ENCODE data around the gene CMTR2.

The CMTR2 gene

GRCh38 chr16:71273384-71273783 is 15.8 kb downstream of the CMTR2 start:
- no peak for DNase-seq (ENCODE audit: low read depth)

DNA sequence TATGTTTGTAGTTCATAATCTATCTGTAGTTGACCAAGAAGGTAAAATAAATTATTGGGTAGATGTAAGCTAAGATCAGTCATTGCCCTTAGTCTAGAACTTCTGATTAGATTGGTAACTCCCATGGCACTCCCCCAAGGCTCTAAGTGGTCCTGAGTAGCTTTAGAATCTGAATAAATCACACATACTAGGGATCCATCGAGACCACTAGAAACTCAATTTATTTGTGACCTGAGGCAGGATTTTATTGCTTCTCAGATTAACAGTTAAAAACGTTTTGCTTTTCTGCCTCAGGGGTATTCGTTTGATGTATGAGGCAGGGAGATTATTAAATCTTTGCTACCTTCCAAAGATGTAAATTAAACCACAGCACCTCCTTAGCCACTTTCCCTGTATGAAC is 24.9 kb downstream of the CMTR2 start:
- DNase-seq (ENCODE audit: low read depth): no peak

DNA sequence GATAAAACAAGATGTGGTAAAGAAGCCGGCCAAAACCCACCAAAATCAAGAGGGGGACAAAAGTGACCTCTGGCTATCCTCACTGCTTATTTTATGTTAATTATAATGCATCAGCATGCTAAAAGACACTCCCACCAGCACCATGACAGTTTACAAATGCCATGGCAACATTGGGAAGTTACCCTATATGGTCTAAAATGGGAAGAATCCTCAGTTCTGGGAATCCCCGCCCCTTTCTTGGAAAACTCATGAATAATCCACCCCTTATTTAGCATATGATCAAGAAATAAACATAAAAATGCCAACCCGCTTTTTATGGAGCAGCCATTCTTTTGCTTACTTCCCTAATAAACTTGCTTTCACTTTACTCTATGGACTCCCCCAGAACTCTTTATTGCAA is 25.6 kb downstream of the CMTR2 start:
- DNase-seq (ENCODE audit: low read depth): no peak

DNA sequence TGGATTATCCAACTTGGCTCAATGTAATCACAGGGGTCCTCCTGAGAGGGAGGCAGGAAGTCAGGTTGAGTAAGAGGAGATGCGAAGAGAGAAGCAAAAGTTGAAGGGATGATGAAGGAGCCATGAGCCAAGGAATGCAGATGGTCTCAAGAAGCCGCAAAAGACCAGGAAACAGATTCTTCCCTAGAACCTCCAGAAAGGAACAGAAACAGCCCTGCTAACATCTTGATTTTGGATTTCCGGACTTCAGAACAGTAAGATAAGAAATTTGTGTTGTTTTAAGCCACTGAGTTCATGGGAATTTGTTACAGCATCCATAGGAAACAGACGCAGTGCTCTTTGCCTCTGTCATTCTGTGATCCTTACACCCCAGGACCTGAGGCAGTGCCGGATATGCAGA is 26.8 kb downstream of the CMTR2 start:
- no peak for DNase-seq (ENCODE audit: low read depth)

DNA sequence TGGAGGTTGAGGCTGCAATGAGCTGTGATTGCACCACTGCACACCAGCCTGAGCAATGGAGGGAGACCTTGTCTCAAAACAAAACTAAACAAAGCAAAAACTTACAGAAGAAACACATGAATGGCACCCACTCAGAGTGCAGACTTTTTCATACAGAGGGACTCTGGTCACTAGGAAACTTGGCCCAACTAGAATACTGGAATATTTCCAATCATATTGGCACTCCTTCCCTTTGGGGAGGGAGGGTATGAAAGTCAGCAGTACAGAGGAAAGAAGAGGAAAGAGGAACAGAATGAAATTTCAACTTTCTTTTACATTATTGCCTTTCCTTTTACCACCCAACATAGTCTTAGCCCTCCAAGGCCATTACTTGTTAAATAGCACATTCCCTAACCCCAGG is 28.2 kb downstream of the CMTR2 start:
- no peak for DNase-seq (ENCODE audit: low read depth)

DNA sequence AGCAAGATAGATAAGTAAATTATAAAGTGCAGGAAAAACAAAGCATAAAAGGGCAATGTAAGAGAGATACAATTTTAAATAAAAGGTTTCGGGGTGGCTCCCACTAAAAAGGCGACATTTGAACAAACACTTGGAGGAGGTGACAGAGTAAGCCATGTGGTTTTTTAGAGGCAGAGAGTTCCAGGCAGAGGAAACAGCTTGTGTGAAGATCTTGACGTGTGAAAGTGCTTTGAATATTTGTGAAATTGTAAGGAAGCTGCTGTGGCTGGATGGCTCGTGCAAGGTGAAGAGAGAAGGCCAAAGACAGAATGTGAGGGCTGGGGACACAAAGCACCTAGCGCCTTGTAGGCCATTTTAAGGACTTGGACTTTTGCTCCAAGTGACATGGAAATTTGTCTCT is 30.1 kb downstream of the CMTR2 start:
- no peak for DNase-seq (ENCODE audit: low read depth)

DNA sequence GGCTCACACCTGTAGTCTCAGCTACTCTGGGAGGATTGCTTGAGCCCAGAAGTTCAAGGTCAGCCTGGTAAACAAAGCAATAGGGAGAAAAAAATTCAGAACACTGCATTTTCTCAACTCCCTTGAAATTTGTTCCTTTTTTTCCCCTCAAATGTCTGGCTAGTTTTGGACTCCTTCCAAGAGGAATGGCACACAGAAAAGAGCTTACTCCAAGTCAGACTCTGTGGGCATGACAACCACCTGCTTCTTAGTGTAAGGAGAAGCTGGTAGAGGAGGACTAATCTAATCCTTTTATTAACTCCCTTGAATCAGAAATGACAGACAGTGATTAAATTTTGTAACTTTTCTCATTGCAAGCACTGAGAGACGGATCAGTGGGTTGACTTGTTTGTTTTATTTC is 30.8 kb downstream of the CMTR2 start:
- no peak for DNase-seq (ENCODE audit: low read depth)

DNA sequence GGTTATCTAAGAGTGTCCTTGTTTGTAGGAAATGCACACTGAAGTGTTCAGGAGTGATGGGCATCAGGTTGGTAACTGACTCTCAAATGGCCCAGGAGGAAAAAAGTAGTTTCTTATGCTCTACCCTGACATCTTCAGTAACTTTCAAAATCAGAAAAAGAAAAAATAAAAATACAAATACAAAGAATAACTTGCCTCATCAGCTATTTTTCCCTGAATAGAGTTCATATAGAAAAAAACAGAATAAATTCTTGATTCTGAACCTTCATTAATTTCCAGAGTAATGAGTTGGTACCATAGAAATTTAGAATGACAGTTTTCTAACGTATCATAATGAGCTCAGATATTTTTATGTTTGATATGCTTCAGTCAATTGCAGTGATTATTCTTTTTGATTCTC is 31.4 kb downstream of the CMTR2 start:
- DNase-seq (ENCODE audit: low read depth): no peak

DNA sequence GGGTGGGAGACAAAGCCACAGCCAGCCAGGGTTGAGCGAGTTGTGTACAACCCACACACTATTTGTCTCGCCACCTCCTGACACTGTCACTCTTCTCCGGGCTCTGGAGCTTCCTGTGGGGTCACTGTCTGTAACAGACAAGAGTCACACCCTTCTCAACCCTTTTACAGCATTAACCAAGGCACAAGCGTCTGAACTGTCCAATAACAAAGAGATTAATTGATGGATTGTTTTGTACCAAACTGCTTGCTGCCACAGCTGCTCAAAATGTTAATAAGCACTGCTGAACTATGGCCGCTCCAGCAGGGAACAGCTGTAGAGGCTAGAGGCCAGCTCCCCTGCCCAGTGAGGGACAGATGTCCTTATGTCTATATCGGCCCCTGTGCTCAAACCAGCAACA is 33.5 kb downstream of the CMTR2 start:
- no peak for DNase-seq (ENCODE audit: low read depth)

DNA sequence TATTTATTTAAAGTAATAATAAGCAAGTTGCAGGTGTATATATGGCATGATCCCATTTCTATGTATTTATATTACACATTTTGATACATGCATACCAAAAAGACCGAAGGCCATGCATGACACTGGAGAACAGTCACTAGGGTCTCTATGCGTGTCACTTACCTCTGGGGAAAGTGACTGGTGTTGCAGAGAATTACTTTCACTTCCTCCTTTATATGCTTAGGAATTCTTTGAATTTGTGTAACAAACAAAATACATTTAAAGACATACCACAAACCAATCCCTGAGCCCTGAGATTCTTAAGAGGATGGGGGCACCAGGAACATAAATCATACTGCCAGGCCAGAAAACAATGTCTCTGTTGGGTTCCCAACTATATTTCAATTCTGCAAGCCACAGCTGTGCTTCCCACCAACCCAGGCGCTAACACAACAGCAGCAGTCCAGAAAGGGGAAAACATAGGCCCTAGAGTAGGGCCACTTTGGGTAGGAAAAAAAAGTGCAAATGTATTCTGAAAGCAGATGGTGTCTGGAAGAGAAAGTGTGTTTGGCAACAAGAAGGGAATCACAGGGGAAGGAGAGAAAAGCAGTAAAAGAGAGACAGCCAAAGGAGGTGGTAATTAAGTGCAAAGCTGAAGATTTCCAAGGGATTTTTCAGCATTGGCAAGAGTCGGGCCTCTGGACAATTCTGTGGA is 34.2 kb downstream of the CMTR2 start:
- DNase-seq (ENCODE audit: low read depth): no peak

- DNase-seq (ENCODE audit: low read depth): no peak
Measured at GRCh38 chr16:71250461-71251235, 38.6 kb downstream of the CMTR2 start.

GRCh38 chr16:71249399-71249798 is 39.8 kb downstream of the CMTR2 start:
- DNase-seq (ENCODE audit: low read depth): no peak

DNA sequence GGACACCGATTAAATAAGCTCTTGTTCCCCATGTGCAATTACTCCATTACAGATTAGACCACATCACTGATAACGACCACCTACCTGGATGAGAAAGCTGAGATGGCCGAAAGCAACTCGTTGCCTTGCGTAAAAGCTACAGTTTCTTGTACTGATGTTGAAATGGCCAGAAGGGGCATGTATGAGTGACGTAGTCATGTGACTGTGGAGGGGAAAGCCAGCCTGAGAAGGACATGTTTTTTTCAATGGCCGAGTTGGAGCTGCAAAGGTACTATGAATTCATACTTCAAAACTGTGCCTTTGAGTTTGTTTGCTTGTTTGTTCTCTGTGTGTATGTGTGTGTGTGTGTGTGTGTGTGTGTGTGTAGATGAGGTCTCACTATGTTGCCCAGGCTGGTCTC is 41.7 kb downstream of the CMTR2 start:
- DNase-seq (ENCODE audit: low read depth): no peak

DNA sequence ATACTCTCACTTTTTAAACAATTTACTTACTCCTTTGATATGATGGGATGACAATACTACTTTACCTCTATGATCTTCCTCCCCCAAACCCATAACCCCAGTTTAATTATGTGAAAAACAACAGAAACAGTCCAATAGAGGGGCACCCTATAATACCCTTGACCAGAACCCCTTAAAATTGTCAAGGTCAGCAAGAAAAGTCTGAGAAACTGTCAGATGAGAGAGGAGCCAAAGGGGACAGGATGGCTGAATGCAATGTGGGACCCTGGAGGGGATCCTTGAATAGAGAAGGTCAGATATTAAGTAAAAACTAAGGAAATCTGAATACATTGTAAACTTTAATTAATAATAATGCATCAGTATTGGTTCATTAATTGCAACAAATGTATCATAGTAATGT is 42.9 kb downstream of the CMTR2 start:
- no peak for DNase-seq (ENCODE audit: low read depth)

DNA sequence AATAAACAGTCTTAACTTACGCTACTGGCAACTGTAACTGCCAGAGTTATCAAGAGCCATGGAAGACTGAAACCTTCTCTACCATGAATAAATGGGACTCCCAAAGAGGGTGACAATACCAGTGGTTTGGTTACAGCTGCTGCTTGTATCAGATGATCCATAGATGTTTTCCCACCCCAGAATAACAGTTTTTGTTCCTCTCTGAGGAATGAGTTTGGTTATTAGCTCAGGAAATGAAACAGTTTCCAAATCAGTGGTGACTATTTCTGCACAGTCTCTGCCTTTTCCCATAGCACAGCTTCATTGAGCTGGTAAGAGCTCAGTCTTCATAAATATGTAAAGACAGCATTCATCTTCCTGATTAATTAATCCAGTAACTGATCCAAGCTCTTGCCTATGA is 44.7 kb downstream of the CMTR2 start:
- DNase-seq (ENCODE audit: low read depth): no peak

DNA sequence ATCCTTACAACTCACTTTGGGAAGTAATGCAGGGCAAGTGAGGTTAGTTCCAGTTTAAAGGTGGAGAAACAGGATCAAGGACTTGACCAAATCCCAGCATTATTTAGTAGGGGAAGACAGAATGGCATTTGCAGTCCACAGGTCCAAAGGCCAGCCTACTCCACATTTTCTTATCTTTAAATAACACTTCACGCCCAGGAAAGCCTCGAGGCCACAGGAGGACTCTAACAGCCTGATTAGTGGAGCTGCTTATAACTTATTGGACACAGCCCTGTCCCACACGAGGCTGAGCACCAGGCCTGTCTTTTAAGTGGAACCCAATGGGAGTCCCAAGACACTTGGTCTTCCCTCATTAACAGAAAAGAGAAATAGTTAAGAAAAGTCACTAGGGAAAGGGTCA is 46.6 kb downstream of the CMTR2 start:
- DNase-seq (ENCODE audit: low read depth): no peak

DNA sequence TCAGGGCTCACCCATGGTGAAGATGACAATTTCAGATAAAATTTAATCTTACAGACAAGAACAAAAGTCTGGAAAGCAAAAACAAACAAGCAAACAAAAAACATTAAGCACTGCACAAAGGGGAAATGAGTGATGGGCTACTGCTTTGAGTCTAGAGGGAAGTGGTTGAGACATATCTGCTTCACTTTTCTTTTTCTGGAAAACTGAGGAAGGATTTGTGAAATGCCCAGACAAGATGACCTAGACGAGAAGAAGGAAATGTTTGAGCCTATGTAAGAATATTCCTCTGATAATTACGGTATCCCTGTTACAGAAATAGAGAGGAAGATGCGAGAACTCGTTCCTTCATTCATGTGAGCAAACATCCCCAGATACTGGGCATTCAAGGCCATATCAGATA is 47.2 kb downstream of the CMTR2 start:
- DNase-seq (ENCODE audit: low read depth): no peak

Data from stimulated activated CD4-positive, alpha-beta T cell treated with anti-CD3 and anti-CD28 coated beads, Interleukin-2, amount 100 ng/mL, for 4 hours (primary cell).